OCI-LY1 (cell line): Measurements from ENCODE around the gene CRADD.

Source experiments
- H2AFZ ChIP-seq: fragments of 200-600 bp; sonication (generic), shearing (Covaris generic); 2 replicates; pipeline ENCODE4 v1.6.0; 2014; ENCODE audit warnings: antibody characterized with exemption, mild to moderate bottlenecking, low read length
- H3F3A ChIP-seq: fragments of 200-600 bp; sonication (generic), shearing (Covaris generic); 2 replicates; pipeline ENCODE4 v1.6.0; 2014; ENCODE audit warnings: mild to moderate bottlenecking, antibody characterized with exemption, low read length, moderate library complexity; ENCODE audit not compliant: insufficient read depth
- H3K27ac ChIP-seq: fragments of 200-600 bp; sonication (generic); 2 replicates; pipeline ENCODE4 v1.5.1; 2014; ENCODE audit warnings: low read length, mixed run types, mild to moderate bottlenecking, low read depth; ENCODE audit not compliant: poor library complexity, severe bottlenecking
- H3K27me3 ChIP-seq: fragments of 200-600 bp; sonication (generic); 2 replicates; pipeline ENCODE4 v1.6.0; 2014; ENCODE audit warnings: antibody characterized with exemption, mild to moderate bottlenecking, low read length, moderate library complexity; ENCODE audit not compliant: insufficient read depth
- H3K36me3 ChIP-seq: fragments of 200-600 bp; sonication (generic); 2 replicates; pipeline ENCODE4 v1.6.1; 2014; ENCODE audit warnings: mild to moderate bottlenecking, antibody characterized with exemption, low read length, moderate library complexity, mixed read lengths; ENCODE audit not compliant: insufficient read depth
- H3K4me1 ChIP-seq: fragments of 200-600 bp; sonication (generic); 2 replicates; pipeline ENCODE4 v1.5.1; 2014; ENCODE audit warnings: mild to moderate bottlenecking, low read length, moderate library complexity; ENCODE audit not compliant: insufficient read depth, severe bottlenecking
- H3K4me2 ChIP-seq: fragments of 200-600 bp; sonication (generic), shearing (Covaris generic); 2 replicates; pipeline ENCODE4 v1.6.1; 2014; ENCODE audit warnings: low read length
- H3K4me3 ChIP-seq: fragments of 200-600 bp; sonication (generic); 2 replicates; pipeline ENCODE4 v1.5.1; 2014; ENCODE audit warnings: low read length, low read depth, mild to moderate bottlenecking, mixed read lengths; ENCODE audit not compliant: poor library complexity, severe bottlenecking
- H3K79me2 ChIP-seq: fragments of 200-600 bp; shearing (Covaris generic); 2 replicates; pipeline ENCODE4 v1.6.1; 2016; ENCODE audit warnings: mixed run types, low read length, mixed read lengths; ENCODE audit not compliant: insufficient read depth
- H3K9ac ChIP-seq: fragments of 200-600 bp; sonication (generic), shearing (Covaris generic); 2 replicates; pipeline ENCODE4 v1.6.1; 2014; ENCODE audit warnings: mild to moderate bottlenecking, low read length, mixed read lengths
- H3K9me2 ChIP-seq: fragments of 200-600 bp; sonication (generic), shearing (Covaris generic); 2 replicates; pipeline ENCODE4 v1.6.1; 2014; ENCODE audit warnings: low read depth, mild to moderate bottlenecking, low read length, mixed read lengths
- H3K9me3 ChIP-seq: fragments of 200-600 bp; shearing (Covaris generic); 2 replicates; pipeline ENCODE4 v1.6.1; 2014; ENCODE audit warnings: low read length, mixed read lengths
- H4K20me1 ChIP-seq: fragments of 200-600 bp; sonication (generic), shearing (Covaris generic); 2 replicates; pipeline ENCODE4 v1.6.0; 2016; ENCODE audit warnings: mild to moderate bottlenecking, low read length; ENCODE audit not compliant: insufficient read depth
- EZH2 ChIP-seq: fragments of 200-600 bp; sonication (generic), shearing (Covaris generic); IDR thresholded peaks from 2 replicates; pipeline ENCODE4 v1.8.0; 2017; ENCODE audit warnings: borderline replicate concordance, mixed run types, mild to moderate bottlenecking, antibody characterized with exemption, low read length, moderate library complexity, mixed read lengths
- TF ChIP-seq, protein P1 (sequence below): fragments of 200-600 bp; sonication (generic), shearing (Covaris generic); IDR thresholded peaks from 2 replicates; pipeline ENCODE4 v1.5.1; 2017; ENCODE audit warnings: mild to moderate bottlenecking, antibody characterized with exemption, low read length, moderate library complexity, mixed read lengths

Gene CRADD

DNA sequence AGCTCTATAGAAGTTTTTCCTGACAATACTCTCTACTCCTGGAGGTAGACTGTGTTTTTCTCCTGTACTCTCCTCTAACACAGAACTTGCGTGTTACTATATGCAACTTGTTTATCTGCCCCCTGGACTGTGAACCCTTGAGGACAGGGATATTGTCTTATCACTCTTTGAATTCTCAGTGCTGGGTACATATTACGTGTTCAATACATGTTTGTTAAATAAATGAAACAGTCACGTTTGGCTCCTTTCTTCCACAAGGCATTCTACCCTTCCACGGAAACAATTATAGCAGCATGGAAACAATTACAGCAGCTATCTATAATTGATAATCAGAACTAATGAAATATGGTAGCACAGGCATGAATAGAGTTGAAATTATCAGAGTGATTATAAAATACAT, 50.7 kb downstream of the CRADD start:
- Histone ChIP-seq H3K9me3 (no peaks in the 10 kb centered on the region), H2AFZ (no peak overlapping the region), H4K20me1 (no peaks in the 10 kb centered on the region), H3K4me2 (no peak overlapping the region), H3K9ac (no peak overlapping the region), H3K27ac (no peak overlapping the region), H3K9me2 (no peaks in the 10 kb centered on the region), H3K27me3 (no peaks in the 10 kb centered on the region), H3K79me2 (no peaks in the 10 kb centered on the region), H3K36me3 (no peaks in the 10 kb centered on the region), H3K4me3 (no peak overlapping the region), H3F3A (no peaks in the 10 kb centered on the region), H3K4me1 (no peaks in the 10 kb centered on the region)
- TF ChIP-seq, protein P1, sequence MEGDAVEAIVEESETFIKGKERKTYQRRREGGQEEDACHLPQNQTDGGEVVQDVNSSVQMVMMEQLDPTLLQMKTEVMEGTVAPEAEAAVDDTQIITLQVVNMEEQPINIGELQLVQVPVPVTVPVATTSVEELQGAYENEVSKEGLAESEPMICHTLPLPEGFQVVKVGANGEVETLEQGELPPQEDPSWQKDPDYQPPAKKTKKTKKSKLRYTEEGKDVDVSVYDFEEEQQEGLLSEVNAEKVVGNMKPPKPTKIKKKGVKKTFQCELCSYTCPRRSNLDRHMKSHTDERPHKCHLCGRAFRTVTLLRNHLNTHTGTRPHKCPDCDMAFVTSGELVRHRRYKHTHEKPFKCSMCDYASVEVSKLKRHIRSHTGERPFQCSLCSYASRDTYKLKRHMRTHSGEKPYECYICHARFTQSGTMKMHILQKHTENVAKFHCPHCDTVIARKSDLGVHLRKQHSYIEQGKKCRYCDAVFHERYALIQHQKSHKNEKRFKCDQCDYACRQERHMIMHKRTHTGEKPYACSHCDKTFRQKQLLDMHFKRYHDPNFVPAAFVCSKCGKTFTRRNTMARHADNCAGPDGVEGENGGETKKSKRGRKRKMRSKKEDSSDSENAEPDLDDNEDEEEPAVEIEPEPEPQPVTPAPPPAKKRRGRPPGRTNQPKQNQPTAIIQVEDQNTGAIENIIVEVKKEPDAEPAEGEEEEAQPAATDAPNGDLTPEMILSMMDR, result no peak
- no peak for TF ChIP-seq EZH2

DNA sequence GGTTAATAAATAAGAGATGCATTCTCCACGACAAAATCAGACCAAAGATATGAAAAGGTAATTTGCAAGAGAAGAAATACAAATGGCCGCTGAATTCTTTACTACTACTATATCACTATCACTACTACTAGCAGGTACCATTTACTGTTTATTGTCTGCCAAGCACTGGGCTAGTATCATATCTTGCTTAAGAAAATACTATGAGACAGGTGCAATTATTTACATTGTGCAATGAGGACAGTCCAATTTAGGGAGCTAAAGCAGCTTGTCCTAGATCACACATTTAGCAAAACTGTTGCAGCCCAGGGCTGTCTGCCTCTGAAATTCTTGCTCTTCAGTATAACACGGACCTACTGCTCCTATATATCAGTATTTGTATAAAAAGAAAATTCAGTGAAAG, 52.8 kb downstream of the CRADD start:
- no peak overlapping the region for H3K9ac ChIP-seq
- no peak overlapping the region for H2AFZ ChIP-seq
- H3K79me2 ChIP-seq, result no peaks in the 10 kb centered on the region
- H3K4me2 ChIP-seq, result no peak overlapping the region
- H4K20me1 ChIP-seq, result no peaks in the 10 kb centered on the region
- no peaks in the 10 kb centered on the region for H3K9me3 ChIP-seq
- TF ChIP-seq, protein P1, result no peak
- no peak for TF ChIP-seq EZH2
- H3K4me3 ChIP-seq, result no peak overlapping the region
- no peaks in the 10 kb centered on the region for H3K27me3 ChIP-seq
- H3K4me1 ChIP-seq, result no peaks in the 10 kb centered on the region
- H3K9me2 ChIP-seq, result no peaks in the 10 kb centered on the region
- no peaks in the 10 kb centered on the region for H3K36me3 ChIP-seq
- no peaks in the 10 kb centered on the region for H3F3A ChIP-seq
- H3K27ac ChIP-seq, result no peak overlapping the region

DNA sequence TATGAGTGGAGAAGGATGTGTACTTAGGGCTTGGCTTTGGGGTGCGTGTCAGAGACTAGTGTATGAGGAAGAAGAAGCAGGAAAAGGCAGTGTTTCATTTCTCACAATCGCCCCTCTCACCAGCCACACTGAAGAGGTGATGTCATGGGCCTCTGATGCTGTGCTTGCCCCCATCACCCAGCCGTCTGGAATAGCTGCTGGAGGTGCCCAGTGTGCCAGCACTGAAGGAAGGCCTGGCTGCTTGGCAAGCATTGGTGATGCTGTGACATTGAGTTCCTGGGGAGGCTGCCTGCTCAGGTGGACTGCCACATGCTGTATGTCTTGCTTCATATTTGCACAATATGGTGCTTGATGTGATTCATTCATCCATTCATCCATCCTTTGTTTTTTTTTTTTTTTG, 56.2 kb downstream of the CRADD start:
- H3K4me1 ChIP-seq, result no peaks in the 10 kb centered on the region
- no peaks in the 10 kb centered on the region for H3K27me3 ChIP-seq
- TF ChIP-seq EZH2, result no peak
- TF ChIP-seq, protein P1, result no peak
- H3K9me2 ChIP-seq, result no peaks in the 10 kb centered on the region
- H3K4me2 ChIP-seq, result no peak overlapping the region
- H3K27ac ChIP-seq, result no peak overlapping the region
- H3K4me3 ChIP-seq, result no peak overlapping the region
- no peak overlapping the region for H2AFZ ChIP-seq
- no peaks in the 10 kb centered on the region for H3K9me3 ChIP-seq
- H3F3A ChIP-seq, result no peaks in the 10 kb centered on the region
- peaks cover 2% of the 10 kb centered on the region; the same call in 1 of the 2 replicates for H4K20me1 ChIP-seq
- H3K36me3 ChIP-seq, result no peaks in the 10 kb centered on the region
- H3K9ac ChIP-seq, result no peak overlapping the region
- H3K79me2 ChIP-seq, result no peaks in the 10 kb centered on the region
